SK-N-SH treated with all-trans-retinoic acid at 6 μM for 48 hours (cell line): ENCODE measurements around the gene FHIT.

Source experiments
- BACH2 ChIP-seq: fragments of 250-450 bp; sonication (Bioruptor Pico); IDR thresholded peaks from 2 replicates; pipeline ENCODE4 v1.9.0; 2021; ENCODE audit warnings: mild to moderate bottlenecking, borderline replicate concordance
- GLIS3 ChIP-seq: fragments of 250-450 bp; sonication (Bioruptor Pico); IDR thresholded peaks from 2 replicates; pipeline ENCODE4 v1.5.0; 2020; ENCODE audit warnings: mild to moderate bottlenecking, moderate library complexity
- RARB ChIP-seq: fragments of 250-450 bp; sonication (Bioruptor Pico); IDR thresholded peaks from 2 replicates; pipeline ENCODE4 v1.8.0; 2021; ENCODE audit warnings: mild to moderate bottlenecking, moderate library complexity
- TCF4 ChIP-seq: fragments of 250-450 bp; sonication (Bioruptor Pico); IDR thresholded peaks from 2 replicates; pipeline ENCODE4 v1.8.0; 2021; ENCODE audit warnings: mild to moderate bottlenecking, moderate library complexity, borderline replicate concordance
- TSHZ2 ChIP-seq: fragments of 250-450 bp; sonication (Bioruptor Pico); IDR thresholded peaks from 2 replicates; pipeline ENCODE4 v1.5.0; 2020; ENCODE audit warnings: mild to moderate bottlenecking, moderate library complexity
- ZNF70 ChIP-seq: fragments of 450-650 bp; formaldehyde crosslinking; IDR thresholded peaks from 2 replicates; pipeline ENCODE4 v1.5.0; 2020; ENCODE audit warnings: mild to moderate bottlenecking, moderate library complexity
- TF ChIP-seq, protein P1 (sequence below): fragments of 250-450 bp; sonication (Bioruptor Pico); IDR thresholded peaks from 2 replicates; pipeline ENCODE4 v1.5.1; 2020; ENCODE audit warnings: low read depth, mild to moderate bottlenecking, moderate library complexity

DNA sequence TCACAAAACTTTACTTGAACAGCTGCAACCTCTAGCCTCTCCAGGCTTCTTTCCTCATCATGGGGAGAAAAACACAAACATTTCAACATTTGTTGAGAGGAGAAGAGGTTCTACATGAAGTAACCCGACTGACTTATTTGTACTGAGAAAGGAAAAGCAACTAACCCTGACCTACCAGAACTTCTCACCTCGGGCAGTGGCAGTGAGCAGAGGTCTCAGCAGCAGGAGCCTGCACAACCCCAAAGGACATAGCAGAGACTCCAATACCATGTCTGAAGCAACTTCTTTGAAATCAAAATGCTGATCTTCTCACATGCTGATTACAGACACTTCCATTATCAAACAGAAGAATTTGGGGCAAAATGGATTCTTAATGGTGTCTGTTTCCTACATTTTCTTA, 1115.8 kb downstream of the FHIT start:
- TF ChIP-seq GLIS3 (CRISPR knock-in tag) (no peak), ZNF70 (no peak), BACH2 (CRISPR knock-in tag) (no peak), RARB (CRISPR knock-in tag) (no peak), TSHZ2 (no peak), TCF4 (CRISPR knock-in tag) (no peak)
- TF ChIP-seq, protein P1, sequence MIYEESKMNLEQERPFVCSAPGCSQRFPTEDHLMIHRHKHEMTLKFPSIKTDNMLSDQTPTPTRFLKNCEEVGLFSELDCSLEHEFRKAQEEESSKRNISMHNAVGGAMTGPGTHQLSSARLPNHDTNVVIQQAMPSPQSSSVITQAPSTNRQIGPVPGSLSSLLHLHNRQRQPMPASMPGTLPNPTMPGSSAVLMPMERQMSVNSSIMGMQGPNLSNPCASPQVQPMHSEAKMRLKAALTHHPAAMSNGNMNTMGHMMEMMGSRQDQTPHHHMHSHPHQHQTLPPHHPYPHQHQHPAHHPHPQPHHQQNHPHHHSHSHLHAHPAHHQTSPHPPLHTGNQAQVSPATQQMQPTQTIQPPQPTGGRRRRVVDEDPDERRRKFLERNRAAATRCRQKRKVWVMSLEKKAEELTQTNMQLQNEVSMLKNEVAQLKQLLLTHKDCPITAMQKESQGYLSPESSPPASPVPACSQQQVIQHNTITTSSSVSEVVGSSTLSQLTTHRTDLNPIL = no peak
